Forelimb muscle (tissue), 1 donor: ENCODE data around the gene CMTM4. TPM values are rescaled to one million over a fixed set of nuclear protein-coding genes. Genes with fewer than 3 reads are reported as not detected.
"Not testable (repeated sequence)": the region's sequence is repeated elsewhere in the genome, so short reads cannot be mapped to it uniquely, and the experiment has no call there.

ENCODE experiments used
- DNase-seq: peaks from one replicate; pipeline ENCODE4 v3.0.0-alpha.2; 2013; ENCODE audit warnings: low read depth
- polyA plus RNA-seq: library from polyadenylated mRNA; unstranded; fragments of 120-200 nt; gene quantifications from one replicate; pipeline ENCODE4 v1.2.1, GENCODE V29; 2013; ENCODE audit not compliant: insufficient read length

CMTM4 gene
- polyA plus RNA-seq, 1 donor: 8.8 TPM

GRCh38 chr16:66616169-66616568 lies 80.4 kb downstream of the CMTM4 start:
- no peak for DNase-seq

GRCh38 chr16:66614161-66614802 lies 82.3 kb downstream of the CMTM4 start:
- DNase-seq: no peak

GRCh38 chr16:66612422-66612821 lies 84.1 kb downstream of the CMTM4 start:
- DNase-seq: no peak

- DNase-seq: not testable (repeated sequence)
These were observed 84.6 kb downstream of the CMTM4 start for GRCh38 chr16:66611911-66612310.

GRCh38 chr16:66610111-66610820 lies 86.3 kb downstream of the CMTM4 start:
- no peak for DNase-seq

- no peak for DNase-seq
These were observed 87.4 kb downstream of the CMTM4 start for GRCh38 chr16:66609139-66609510.

- DNase-seq: no peak
These were observed 88.1 kb downstream of the CMTM4 start for GRCh38 chr16:66608241-66609138.

GRCh38 chr16:66605979-66606751 lies 90.4 kb downstream of the CMTM4 start:
- no peak for DNase-seq

GRCh38 chr16:66605177-66605978 lies 91.2 kb downstream of the CMTM4 start:
- no peak for DNase-seq

GRCh38 chr16:66604376-66605176 lies 92.0 kb downstream of the CMTM4 start, which contains the start of gene CMTM3:
Gene CMTM3 (plus strand): TSS chr16:66604704. CDS start chr16:66604806, 102 bp downstream.
- no peak for DNase-seq

- no peak for DNase-seq
These were observed 92.8 kb downstream of the CMTM4 start for GRCh38 chr16:66603537-66604375.

GRCh38 chr16:66601471-66601870 lies 95.1 kb downstream of the CMTM4 start:
- no peak for DNase-seq

GRCh38 chr16:66600477-66600876 lies 96.1 kb downstream of the CMTM4 start:
- no peak for DNase-seq

GRCh38 chr16:66599726-66600125 lies 96.8 kb downstream of the CMTM4 start:
- DNase-seq: no peak

GRCh38 chr16:66598111-66598510 lies 98.4 kb downstream of the CMTM4 start:
- DNase-seq: no peak

- DNase-seq: no peak
These were observed 99.3 kb downstream of the CMTM4 start for GRCh38 chr16:66596986-66597848.

GRCh38 chr16:66596559-66596958 lies 100.0 kb downstream of the CMTM4 start:
- DNase-seq: not testable (repeated sequence)

- DNase-seq: no peak
These were observed 101.8 kb downstream of the CMTM4 start for GRCh38 chr16:66594739-66595138.
